ENCODE data around the gene IL24.
"Not testable (repeated sequence)": the region's sequence is repeated elsewhere in the genome, so short reads cannot be mapped to it uniquely, and the experiment has no call there.

The IL24 gene

DNA sequence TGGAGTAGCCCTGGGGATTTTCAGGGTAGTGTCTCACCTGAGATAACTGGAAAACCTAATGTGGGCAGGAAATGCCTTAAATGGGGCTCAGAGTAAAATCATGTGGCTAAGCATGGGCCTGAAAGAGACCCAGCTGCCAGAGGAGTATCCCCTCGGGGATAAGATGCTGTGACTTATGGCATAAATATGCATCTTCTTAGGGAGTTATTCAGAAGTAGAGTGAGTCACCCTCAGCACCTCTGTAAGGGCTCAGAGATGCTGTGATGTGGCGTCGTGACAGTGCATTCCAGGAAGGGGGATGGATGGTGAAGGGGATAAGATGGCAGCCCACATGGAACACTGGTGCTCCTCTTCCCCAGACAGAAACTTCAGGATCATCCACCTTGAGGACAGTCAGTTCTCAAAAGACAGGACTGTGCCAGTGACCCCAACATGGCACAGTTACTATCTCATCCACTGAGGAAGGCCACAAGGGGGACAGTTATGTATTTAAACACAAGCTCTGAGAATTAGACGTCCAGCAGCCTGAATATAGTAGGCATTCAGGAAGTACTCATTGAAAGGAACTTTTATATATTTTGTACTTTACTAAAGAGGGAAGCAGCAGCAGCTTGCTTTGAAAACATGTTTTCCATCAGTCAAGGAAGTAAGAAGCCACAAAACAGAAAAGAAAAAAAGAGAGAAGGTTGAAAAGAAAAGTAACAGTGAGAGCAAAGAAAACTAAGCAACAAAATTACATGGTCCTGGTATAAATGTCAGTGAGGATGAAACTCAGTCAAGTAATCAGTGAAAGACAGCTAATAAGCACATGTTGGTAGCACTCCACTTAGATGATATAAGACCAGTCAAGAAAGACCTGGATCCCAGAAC is 8.3 kb downstream of the IL24 start:
- no peak for DNase-seq

DNA sequence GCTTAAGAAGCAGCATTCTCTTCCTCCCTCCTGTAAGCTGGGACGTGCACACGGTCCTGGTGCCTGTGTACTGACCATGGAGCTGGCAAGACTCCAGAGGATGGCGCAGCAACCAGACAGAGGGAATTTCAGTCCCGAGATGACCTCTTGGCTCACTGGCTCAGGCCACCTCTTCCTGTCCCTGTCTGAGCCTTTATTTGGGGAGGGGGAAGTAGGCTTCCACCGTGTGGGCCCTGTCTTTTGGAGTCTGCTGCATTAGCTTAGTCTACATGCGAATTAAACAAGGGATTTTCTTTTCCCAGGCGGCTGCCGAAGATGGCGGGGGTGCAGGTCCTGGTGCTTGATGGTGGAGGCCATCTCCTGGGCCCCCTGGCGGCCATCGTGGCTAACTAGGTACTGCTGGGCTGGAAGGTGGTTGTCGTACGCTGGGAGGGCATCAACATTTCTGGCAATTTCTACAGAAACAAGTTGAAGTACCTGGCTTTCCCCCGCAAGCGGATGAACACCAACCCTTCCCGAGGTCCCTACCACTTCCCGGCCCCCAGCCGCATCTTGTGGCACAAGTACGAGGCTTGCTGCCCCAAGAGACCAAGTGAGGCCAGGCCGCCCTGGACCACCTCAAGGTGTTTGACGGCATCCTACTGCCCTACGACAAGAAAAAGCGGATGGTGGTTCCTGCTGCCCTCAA is 10.2 kb downstream of the IL24 start:
- no peak for DNase-seq

DNA sequence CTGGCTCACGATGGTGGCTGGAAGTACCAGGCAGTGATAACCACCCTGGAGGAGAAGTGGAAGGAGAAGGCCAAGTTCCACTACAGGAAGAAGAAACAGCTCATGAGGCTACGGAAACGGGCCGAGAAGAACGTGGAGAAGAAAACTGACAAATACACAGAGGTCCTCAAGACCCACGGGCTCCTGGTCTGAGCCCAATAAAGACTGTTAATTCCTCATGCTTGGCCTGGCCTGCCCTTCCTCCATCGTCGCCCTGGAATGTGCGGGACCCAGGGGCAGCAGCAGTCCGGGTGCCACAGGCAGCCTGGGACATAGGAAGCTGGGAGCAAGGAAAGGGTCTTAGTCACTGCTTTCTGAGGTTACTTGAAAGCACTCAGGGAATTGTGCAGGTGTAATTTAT is 10.8 kb downstream of the IL24 start:
- DNase-seq, result no peak

DNA sequence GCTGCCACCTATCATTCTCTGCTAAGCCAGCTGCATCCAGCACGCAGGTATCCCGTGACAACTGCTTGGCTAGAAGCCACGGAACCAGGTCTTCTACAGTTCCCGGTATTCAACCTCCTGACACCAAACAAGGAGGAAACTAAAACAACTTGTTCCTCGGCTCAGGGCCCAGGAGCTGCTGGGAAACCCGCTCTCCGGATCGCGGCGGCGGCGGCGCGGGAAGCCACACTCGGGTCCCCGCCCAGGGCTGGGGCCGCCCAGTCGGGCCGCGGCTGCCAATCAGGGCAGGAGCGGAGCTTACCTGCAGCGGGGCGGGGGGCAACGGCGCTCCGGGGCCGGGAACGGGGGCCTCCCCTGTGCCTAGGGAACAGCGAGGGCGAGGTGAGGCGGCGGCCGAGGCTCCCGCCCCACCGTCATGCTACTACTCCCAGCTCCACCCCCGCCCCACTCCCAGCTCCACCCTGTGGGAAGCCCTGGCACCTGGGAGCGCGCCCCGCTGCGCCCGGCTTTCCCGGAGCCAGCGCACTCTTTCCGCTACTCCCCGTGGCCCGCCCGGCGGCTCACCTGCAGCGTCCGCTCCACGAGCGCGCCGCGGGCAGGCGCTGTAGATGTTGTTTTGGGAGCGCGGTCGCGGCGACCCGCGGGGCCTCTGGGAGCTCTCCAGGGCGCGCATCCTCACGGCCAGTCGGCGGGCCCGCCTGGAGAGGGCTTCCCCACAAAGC is 12.1 kb downstream of the IL24 start:
- DNase-seq, result peak; percentile 68

DNA sequence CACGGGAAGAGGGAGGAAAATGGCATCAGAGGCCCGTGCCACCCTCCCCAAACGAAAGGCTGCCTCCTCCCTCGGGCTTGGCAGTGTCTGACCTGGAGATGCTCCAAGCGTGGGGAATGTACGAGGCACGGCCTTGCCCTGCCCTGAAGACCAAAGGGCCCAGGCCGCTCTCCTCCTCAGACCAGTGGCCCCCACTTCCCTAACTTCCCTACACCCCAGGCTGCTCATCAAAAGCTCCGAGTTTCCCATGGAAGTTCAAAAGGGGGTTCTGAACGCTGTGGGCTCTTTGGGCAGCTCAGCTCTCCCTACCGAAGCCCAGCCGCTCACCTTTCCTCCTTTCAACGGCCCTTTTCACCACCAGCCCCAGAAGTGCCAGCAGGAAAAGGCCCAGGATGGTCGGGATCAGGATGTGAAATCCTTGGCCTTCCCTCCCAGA is 12.7 kb downstream of the IL24 start:
- no peak for DNase-seq

DNA sequence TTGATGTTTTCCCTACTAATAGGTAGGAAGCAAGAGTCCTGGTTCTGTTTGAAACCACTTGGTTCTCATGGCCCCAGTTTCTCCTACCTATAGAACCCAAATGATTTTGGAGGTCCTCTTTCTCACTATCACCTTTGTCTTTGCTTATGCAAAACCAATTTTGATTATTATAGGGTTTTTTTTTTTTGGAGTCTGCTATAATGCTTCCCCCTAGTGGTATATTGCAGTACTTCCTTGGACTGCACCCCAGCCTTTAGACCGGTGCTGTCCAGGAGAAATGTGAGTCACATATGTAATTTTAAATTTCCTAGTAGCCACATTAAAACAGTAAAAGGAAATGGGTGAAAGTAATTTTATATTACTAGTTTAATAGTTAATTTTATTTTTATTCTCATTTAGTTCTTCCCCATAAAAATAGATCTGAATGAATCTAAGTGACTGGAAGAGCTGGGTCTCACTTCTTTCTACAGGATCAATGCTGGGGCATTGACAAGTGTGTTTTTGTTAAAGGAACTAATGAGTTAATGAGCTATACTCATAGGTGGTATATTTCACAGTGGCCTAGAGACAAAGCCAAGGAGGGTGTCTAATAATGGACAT is 13.9 kb downstream of the IL24 start:
- DNase-seq, result peak; percentile 20

DNA sequence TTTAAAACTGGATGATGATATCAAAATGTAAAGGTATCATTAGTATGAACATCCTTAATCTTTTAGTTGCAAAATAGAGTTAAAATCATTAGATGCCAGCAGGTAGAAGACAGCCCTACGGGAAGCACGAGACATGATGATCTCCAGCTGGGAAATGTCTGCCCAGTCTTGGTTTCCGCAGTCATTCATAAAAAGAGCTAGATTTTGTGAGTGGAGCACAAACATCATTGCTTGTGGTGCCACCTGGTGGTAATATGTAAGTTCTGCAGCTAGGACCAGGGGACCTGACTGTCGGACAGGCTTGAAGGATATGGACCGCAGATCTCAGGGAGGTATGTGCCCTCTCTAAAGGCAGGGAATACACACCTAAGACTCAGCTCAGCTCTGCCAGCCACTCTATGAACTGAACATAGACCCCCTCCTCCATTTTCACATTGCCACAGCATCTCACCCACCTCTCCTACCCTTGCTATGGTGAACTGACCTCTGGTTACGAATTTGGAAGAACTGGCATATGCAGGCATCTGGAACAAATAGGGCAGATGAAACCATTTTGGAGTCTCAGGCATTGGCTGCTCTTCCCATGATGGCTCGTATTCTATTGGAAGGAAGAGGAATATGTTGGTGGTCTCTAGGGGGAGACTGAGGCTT is 15.3 kb downstream of the IL24 start:
- peak; percentile 62 for DNase-seq

DNA sequence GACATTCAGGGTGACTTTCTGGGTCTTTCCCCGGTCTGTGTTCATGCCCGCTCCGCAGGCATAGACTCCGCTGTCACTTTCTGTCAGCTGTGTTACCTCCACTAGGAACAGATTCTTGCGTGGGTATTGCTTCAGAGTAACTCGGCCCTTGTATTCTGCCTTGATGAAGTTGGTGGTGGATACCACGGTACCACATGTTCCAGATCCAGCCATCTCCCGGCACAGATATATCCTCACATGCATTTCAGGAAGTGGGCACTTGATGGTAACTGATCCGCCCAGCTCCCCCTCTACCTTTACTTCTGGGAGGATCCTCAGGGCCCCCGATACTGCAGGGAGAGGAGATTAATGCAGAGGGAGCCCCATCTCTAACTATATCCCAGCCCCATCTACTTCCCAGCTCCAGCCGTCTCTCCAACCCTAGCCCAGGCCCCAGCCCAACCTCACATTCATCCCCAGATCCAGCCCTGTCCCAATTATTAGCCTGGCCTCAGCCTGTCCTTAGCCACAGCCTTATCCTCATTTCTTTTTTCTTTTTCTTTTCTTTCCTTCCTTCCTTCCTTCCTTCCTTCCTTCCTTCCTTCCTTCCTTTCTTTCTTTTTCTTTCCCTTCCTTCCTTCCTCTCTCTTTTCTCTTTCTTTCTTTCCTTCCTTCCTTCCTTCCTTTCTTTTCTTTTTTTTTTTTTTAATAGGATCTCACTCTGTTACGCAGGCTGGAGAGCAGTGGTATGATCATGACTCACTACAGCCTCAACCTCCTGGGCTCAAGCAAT is 16.7 kb downstream of the IL24 start:
- DNase-seq, result no peak

DNA sequence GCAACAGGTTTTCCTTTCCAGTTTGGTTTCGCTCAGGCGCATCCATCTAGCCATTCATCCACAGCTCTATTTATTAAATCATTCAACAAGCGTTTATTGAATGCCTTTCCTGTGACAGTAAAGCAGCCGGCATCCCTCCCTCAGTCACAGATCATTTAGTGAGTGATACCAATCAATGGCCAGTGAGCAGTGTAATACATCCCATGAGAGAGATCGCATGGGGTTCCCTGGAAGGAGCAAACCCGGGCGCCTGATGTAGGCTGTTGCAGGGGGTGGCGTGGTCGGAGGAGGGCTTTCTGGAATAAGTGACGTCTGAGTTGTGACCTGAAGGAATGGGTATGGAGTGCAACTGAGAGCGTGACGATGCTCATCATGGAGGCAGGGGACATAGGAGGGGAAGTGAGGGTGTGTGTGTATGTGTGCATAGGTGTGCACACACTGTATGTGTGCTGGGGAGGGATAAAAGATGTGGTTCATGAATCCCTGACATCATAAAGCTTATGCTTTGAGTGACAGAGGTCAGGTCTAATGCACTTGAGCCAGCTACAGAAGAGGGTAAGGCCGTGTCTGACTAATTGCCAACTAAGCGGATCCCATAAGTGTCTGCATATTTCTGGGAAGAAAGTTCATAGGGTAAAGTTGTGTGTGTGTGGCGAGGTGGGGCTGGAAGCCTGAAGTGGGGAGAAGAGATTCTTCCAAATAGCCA is 17.9 kb downstream of the IL24 start:
- no peak for DNase-seq

DNA sequence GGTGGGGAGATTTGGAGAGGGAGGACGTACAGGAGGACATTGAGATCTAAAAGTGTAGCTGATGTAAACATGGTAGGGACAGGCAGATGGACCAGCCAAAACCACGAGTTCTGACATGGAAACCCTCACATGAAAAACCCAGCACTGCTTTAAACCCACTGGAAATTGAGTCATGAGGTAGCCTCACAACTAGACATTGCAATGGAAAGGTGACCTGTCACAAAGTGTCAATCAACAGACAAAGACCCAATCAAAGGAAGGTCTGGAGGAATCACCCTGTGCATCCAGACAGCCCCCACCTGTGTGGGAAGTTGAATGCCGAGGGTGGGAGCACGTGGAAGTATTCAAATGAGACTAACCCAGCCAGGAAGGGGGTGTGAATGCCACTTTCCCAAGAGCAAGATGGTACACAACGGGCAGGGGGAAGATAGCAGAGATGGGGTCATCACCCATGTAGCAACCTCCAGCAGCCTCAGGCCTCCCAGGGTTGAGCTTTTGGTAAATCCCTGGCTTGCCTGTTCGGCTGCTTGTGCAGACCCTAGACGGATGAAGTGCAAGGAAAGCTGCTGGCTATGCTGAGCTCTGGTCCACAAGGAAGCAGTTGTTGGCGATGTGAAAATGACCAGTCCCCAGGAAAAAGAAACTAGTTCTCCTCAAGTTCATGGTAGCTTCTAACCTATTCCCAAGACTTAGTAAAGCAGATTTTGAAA is 18.9 kb downstream of the IL24 start:
- no peak for DNase-seq

DNA sequence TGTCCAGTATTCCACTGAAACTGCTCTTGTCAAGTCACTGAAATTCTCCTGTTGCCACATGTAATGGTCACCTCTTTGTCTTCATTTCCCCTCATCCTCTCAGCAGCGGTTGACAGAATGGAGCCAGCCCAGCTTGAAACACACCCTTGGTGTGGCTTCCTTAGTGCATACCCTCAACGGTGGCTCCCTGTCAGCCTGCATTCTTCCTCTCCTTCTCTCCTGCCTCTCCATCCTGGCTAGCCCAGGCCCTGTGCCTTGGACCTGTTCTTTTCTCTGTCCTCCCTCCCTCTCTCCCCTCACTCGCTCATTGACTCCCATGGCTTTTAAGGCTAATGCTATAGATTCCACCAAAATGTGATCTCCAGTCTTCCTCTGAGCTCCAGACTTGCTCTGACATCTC is 20.8 kb downstream of the IL24 start:
- no peak for DNase-seq

DNA sequence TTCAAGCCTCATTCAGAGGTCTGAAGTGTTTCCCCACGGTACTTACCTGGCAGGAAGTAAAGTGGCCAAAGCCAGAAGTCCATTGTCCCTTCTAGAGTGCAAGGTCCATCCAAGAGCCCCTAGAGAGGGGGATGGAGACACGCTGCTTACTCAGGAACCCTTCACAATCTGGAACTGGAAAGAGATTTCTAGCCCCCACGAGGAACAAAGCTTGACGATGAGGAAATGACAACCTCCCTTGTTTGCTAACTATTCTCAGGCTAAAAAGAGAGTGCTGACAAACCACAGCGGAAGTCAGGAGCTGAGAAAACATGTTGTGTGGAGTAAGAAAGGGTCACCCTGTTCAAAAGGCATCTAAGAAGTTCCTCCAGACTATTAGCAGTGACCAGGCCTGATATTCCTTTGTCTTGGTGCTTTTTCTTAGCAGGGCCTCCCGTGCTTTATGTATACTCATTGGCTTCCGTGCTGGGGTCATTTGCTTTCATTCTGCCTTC is 24.6 kb downstream of the IL24 start, which contains the start of gene FCMR:
Gene FCMR (minus strand): TSS at position 170 of the 494 bp plus-strand sequence. CDS start 87 bp downstream, at position 83.
- peak; percentile 84 for DNase-seq

DNA sequence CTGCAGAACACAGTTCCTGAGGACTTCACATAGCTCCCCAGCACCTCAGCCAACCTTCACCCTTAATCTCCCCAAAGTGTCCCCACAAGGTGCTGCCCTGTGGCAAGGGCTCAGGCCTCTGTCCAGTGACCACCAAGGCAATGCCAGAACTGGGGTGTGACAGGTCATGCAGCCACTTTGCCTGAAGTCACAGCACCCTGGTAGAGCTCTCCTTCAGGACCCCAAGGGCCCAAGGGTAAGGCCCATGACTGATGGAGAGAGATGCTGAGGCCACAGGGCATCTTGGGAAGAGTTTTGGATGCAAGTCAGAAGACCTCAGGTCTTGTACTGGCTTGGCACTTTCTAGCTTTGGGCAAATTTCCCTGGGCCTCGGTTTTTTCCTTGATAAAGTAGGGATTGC is 25.3 kb downstream of the IL24 start:
- DNase-seq, result no peak

DNA sequence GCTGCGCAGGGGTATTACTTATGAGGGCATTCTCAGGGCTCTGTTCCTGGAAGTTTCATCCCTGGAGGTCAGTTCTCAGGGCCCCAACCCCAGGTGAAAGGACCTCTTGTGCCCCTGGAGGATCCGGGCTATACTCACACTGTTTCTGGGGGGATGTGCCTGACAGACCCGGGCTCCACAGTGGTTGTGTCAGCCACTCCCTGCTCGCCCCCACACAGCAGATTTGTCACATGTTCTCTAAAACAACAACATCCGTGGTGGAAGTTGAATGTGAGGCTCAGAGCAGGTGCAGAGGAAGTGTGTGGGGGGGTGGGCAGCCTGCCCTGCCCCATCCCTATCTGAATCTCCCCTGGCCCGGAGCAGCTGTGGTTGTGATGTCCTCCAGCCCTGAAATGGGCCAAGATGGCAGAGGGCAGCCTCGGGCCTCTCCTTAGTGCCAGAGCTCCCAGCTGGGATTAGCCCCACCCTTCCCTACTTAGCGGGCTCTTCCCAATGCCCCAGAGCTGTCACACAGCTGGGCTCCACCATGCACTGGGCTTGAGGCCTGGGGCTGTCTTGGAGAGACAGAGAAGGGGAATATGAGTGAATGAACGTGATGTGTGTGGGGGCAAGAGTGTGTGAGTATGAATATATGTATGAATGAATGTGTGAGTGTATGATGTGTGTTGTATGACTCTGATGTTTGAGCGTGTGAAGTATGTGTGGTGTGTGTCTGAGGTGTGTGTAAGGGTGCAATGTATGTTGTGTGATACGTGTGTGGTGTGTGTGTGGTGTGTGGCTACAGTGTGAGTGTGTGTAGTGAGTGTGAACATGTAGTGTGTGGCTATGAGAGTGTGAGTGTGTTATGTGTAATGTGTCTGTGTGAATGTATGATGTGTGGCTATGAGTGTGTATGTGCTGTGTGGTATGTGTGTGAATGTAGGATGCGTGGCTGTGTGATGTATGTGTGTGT is 26.0 kb downstream of the IL24 start:
- no peak for DNase-seq

DNA sequence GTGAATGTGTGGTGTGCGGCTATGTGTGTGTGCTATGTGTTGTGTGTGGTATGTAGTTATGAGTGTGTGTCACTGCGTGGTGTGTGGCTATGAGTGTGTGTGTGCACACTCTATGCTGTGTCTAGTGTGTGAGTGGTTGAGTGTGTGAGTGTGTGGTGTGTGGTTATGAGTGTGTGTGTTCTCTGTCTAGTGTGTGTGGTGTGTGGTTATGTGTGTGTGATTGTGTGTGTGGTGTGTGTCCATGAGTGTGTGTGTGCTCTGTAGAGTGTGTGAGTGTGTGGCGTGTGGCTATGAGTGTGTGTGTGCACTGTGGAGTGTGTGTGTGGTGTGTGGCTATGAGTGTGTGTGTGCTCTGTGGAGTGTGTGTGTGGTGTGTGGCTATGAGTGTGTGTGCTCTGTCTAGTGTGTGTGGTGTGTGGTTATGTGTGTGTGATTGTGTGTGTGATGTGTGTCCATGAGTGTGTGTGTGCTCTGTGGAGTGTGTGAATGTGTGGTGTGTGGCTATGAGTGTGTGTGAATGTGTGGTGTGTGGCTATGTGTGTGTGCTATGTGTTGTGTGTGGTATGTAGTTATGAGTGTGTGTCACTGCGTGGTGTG is 26.8 kb downstream of the IL24 start:
- not testable (repeated sequence) for DNase-seq

DNA sequence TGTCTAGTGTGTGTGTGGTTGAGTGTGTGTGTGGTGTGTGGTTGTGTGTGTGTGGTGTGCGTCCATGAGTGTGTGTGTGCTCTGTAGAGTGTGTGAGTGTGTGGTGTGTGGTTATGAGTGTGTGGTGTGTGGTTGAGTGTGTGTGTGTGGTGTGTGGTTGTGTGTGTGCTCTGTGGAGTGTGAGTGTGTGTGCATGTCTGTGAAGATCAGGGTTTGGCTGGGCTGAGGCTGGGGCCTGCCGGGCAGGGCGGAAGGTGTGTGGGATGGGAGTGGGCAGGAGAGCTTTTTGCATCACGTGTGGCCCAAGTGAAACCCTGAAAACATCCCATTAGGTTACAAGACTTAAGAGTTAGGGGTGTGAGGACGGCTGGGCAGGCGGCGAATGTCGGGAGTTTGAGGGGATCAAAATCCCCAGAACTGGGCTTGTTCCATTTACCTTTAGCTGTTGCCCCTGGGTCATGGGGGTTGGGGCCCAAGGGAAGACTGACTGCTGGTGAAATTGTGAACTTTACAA is 27.4 kb downstream of the IL24 start:
- DNase-seq, result no peak

DNA sequence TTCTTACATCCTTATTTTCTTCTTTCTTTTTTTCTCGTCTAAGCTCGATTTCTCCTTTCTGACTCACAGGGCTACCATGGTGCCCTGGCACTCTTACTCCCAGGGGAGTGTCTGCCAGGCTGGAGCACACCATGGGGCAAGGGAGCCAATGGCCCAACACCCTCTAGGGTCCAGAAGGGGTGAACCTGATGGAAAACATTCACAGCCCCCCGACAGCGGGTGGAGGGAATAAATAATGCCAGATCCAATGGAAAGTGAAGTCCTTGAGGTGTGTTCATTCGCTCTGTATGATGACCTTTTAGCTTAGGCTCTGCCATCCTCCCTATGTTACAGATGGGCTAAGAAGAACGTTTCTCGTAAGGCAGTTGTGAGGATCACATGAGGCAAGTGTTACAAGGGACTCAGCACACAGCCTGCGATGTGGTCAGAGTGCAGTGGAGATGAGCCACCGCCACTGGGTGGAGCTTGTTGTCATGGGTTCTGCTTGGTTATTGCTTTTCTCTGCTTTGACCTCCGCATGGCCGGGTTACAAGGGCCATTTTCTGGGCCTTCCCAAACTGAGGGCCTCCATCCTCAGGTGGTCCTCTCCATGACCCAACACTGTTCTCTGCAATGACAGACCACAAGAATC is 28.0 kb downstream of the IL24 start:
- no peak for DNase-seq

DNA sequence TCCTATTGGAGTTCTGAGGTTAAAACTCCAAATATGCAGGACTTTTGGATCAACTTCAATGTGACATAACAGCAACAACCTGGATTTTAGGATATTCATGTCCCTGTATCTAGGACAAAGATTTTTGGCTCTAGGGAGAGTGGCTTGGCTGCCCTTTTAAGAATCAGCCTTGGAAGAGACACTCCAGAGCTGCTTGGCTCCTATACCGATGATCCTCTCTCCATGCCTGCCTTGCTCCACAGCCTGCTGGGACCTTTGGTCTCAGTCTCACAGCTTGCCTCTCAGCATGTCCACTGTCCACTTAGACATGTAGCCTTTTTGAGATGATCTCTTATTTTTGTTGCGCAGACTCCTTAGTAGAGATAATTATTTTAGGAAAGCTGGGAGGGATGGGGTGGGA is 29.0 kb downstream of the IL24 start:
- DNase-seq, result no peak

All from NCI-H2029 treated with DMSO at 0.1 percent for 48 hours (cell line).